Measurements from ENCODE around the gene HRCT1.

HRCT1 gene

GRCh38 chr9:35917261-35917660 is 11.3 kb downstream of the HRCT1 start:
- H3K9me3 ChIP-seq (ENCODE audit: low read length) = no peaks in the 10 kb centered on the region
- no peak overlapping the region for H3K9ac ChIP-seq (ENCODE audit: low read length)
- H3K4me1 ChIP-seq (ENCODE audit: insufficient read depth, low read length, severe bottlenecking) = no peaks in the 10 kb centered on the region
- no peaks in the 10 kb centered on the region for H3K36me3 ChIP-seq (ENCODE audit: insufficient read depth, low read length)
- H3K9me2 ChIP-seq (ENCODE audit: low read depth, low read length) = no peaks in the 10 kb centered on the region
- TF ChIP-seq CTCF (IDR thresholded peaks at IDR 0.05; ENCODE audit: low read length) = no peak
- no peak overlapping the region for H2AFZ ChIP-seq (ENCODE audit: low read length)
- H3K4me2 ChIP-seq (ENCODE audit: low read length) = no peak overlapping the region
- H3K27ac ChIP-seq (ENCODE audit: low read depth, low read length, poor library complexity, severe bottlenecking) = no peak overlapping the region
- H3F3A ChIP-seq (ENCODE audit: insufficient read depth, low read length) = no peaks in the 10 kb centered on the region
- H3K4me3 ChIP-seq (ENCODE audit: low read depth, low read length, poor library complexity, severe bottlenecking) = no peak overlapping the region
- H3K79me2 ChIP-seq (ENCODE audit: insufficient read depth, low read length) = no peaks in the 10 kb centered on the region
- H4K20me1 ChIP-seq (ENCODE audit: insufficient read depth, low read length) = no peaks in the 10 kb centered on the region
- H3K27me3 ChIP-seq (ENCODE audit: insufficient read depth, low read length) = no peaks in the 10 kb centered on the region

GRCh38 chr9:35918780-35919179 is 12.8 kb downstream of the HRCT1 start:
- no peak overlapping the region for H3K4me2 ChIP-seq (ENCODE audit: low read length)
- no peak overlapping the region for H3K9ac ChIP-seq (ENCODE audit: low read length)
- H3K4me3 ChIP-seq (ENCODE audit: low read depth, low read length, poor library complexity, severe bottlenecking) = no peak overlapping the region
- no peaks in the 10 kb centered on the region for H3F3A ChIP-seq (ENCODE audit: insufficient read depth, low read length)
- H3K27ac ChIP-seq (ENCODE audit: low read depth, low read length, poor library complexity, severe bottlenecking) = no peak overlapping the region
- H3K79me2 ChIP-seq (ENCODE audit: insufficient read depth, low read length) = no peaks in the 10 kb centered on the region
- H3K4me1 ChIP-seq (ENCODE audit: insufficient read depth, low read length, severe bottlenecking) = no peaks in the 10 kb centered on the region
- H3K9me2 ChIP-seq (ENCODE audit: low read depth, low read length) = no peaks in the 10 kb centered on the region
- no peaks in the 10 kb centered on the region for H3K27me3 ChIP-seq (ENCODE audit: insufficient read depth, low read length)
- TF ChIP-seq EZH2 (IDR thresholded peaks at IDR 0.05; ENCODE audit: borderline replicate concordance, low read length) (no peak), CTCF (IDR thresholded peaks at IDR 0.05; ENCODE audit: low read length) (no peak)
- H3K36me3 ChIP-seq (ENCODE audit: insufficient read depth, low read length) = no peaks in the 10 kb centered on the region
- H4K20me1 ChIP-seq (ENCODE audit: insufficient read depth, low read length) = no peaks in the 10 kb centered on the region
- no peak overlapping the region for H2AFZ ChIP-seq (ENCODE audit: low read length)
- no peaks in the 10 kb centered on the region for H3K9me3 ChIP-seq (ENCODE audit: low read length)

GRCh38 chr9:35919212-35920008 is 13.4 kb downstream of the HRCT1 start:
- Histone ChIP-seq H3K9me2 (ENCODE audit: low read depth, low read length) (no peaks in the 10 kb centered on the region), H3K9ac (ENCODE audit: low read length) (no peak overlapping the region), H2AFZ (ENCODE audit: low read length) (no peak overlapping the region), H3K4me1 (ENCODE audit: insufficient read depth, low read length, severe bottlenecking) (no peaks in the 10 kb centered on the region), H3K36me3 (ENCODE audit: insufficient read depth, low read length) (no peaks in the 10 kb centered on the region), H3F3A (ENCODE audit: insufficient read depth, low read length) (no peaks in the 10 kb centered on the region), H3K27me3 (ENCODE audit: insufficient read depth, low read length) (no peaks in the 10 kb centered on the region), H3K4me2 (ENCODE audit: low read length) (no peak overlapping the region), H3K4me3 (ENCODE audit: low read depth, low read length, poor library complexity, severe bottlenecking) (no peak overlapping the region), H4K20me1 (ENCODE audit: insufficient read depth, low read length) (no peaks in the 10 kb centered on the region), H3K79me2 (ENCODE audit: insufficient read depth, low read length) (no peaks in the 10 kb centered on the region), H3K27ac (ENCODE audit: low read depth, low read length, poor library complexity, severe bottlenecking) (no peak overlapping the region), H3K9me3 (ENCODE audit: low read length) (no peaks in the 10 kb centered on the region)
- TF ChIP-seq EZH2 (IDR thresholded peaks at IDR 0.05; ENCODE audit: borderline replicate concordance, low read length) (no peak), CTCF (IDR thresholded peaks at IDR 0.05; ENCODE audit: low read length) (no peak)

All from OCI-LY1 (cell line).